PC-9 (cell line): ENCODE results near the gene WFIKKN1. TPM values are rescaled to one million over a fixed set of nuclear protein-coding genes. Genes with fewer than 3 reads are reported as not detected.

ENCODE experiments used
- BruUV-seq: library from RNA; stranded (reverse); fragments of 400-500 nt; replicated peaks from 2 replicates; lab custom pipeline; 2021; lab: Mats Ljungman, UMichigan
- CTCF ChIA-PET: fragments of 300-600 bp; sonication (Branson Sonifier 250); formaldehyde crosslinking; loops from one replicate; lab custom pipeline; 2022; ENCODE audit warnings: antibody characterized with exemption; lab: Charles Lee
- POLR2A ChIA-PET: fragments of 300-600 bp; sonication (Branson Sonifier 250); formaldehyde crosslinking; loops from one replicate; lab custom pipeline; 2022; ENCODE audit warnings: antibody characterized with exemption; ENCODE audit not compliant: unreplicated experiment; lab: Charles Lee
- DNase-seq, 2 experiments: peaks; one replicate each; pipeline versions ENCODE4 v3.0.0 to v3.0.0-alpha.2; 2015 to 2022; ENCODE audit warnings: mixed read lengths in 1 of 2
- H2AFZ ChIP-seq: fragments of 200-600 bp; sonication (generic); 2 replicates; pipeline ENCODE4 v1.8.1; 2017; ENCODE audit warnings: antibody characterized with exemption
- H3F3A ChIP-seq: fragments of 200-600 bp; sonication (generic); 2 replicates; pipeline ENCODE4 v1.8.1; 2017; ENCODE audit warnings: antibody characterized with exemption, mild to moderate bottlenecking, low read depth; ENCODE audit not compliant: insufficient read depth
- H3K27ac ChIP-seq: fragments of 200-600 bp; sonication (generic); 2 replicates; pipeline ENCODE4 v1.6.1; 2016; ENCODE audit warnings: mixed run types
- H3K27me3 ChIP-seq: fragments of 200-600 bp; sonication (generic); 2 replicates; pipeline ENCODE4 v1.6.1; 2016; ENCODE audit warnings: low read depth, mixed run types; ENCODE audit not compliant: insufficient read depth
- H3K36me3 ChIP-seq: fragments of 200-600 bp; sonication (generic); 2 replicates; pipeline ENCODE4 v1.6.1; 2016; ENCODE audit warnings: low read depth, mixed run types
- H3K4me1 ChIP-seq: fragments of 200-600 bp; sonication (generic); replicated peaks from 2 replicates; pipeline ENCODE4 v1.6.1; 2016; ENCODE audit warnings: mixed run types; ENCODE audit not compliant: insufficient read depth
- H3K4me2 ChIP-seq: fragments of 200-600 bp; sonication (generic); 2 replicates; pipeline ENCODE4 v1.6.1; 2017; ENCODE audit warnings: mixed run types
- H3K4me3 ChIP-seq: fragments of 200-600 bp; sonication (generic); 2 replicates; pipeline ENCODE4 v1.6.1; 2016; ENCODE audit warnings: mixed run types
- H3K79me2 ChIP-seq: fragments of 200-600 bp; sonication (generic); 2 replicates; pipeline ENCODE4 v1.6.1; 2017; ENCODE audit warnings: low read depth, mixed run types
- H3K9me2 ChIP-seq: fragments of 200-600 bp; sonication (generic); 2 replicates; pipeline ENCODE4 v1.8.1; 2017; ENCODE audit warnings: mild to moderate bottlenecking; ENCODE audit not compliant: insufficient read depth
- H3K9me3 ChIP-seq: fragments of 200-600 bp; sonication (generic); 2 replicates; pipeline ENCODE4 v1.8.1; 2016; ENCODE audit warnings: low read depth; ENCODE audit not compliant: insufficient read depth
- H4K20me1 ChIP-seq: fragments of 200-600 bp; sonication (generic); 2 replicates; pipeline ENCODE4 v1.8.1; 2017; ENCODE audit not compliant: insufficient read depth
- EZH2 ChIP-seq: fragments of 200-600 bp; sonication (generic); IDR thresholded peaks from 2 replicates; pipeline ENCODE4 v1.8.0; 2017; ENCODE audit warnings: antibody characterized with exemption, low read depth
- intact Hi-C: fragments of 100-400 bp; cut with micrococcal nuclease; formaldehyde crosslinking; loops from one replicate; pipeline ENCODE4 v1.10.0; 2022; ENCODE audit not compliant: unreplicated experiment
- total RNA-seq: library from RNA; stranded (reverse); gene quantifications from 2 replicates; pipeline ENCODE4 v1.2.3, GENCODE V29; 2021
- TF ChIP-seq, protein P1 (sequence below): fragments of 200-600 bp; sonication (generic); conservative IDR thresholded peaks from 2 replicates; pipeline ENCODE4 v1.6.1; 2017; ENCODE audit warnings: mixed run types, antibody characterized with exemption, mild to moderate bottlenecking, moderate library complexity

The WFIKKN1 gene
- total RNA-seq, 1 experiment from 2014 or later: 6.9 TPM

DNA sequence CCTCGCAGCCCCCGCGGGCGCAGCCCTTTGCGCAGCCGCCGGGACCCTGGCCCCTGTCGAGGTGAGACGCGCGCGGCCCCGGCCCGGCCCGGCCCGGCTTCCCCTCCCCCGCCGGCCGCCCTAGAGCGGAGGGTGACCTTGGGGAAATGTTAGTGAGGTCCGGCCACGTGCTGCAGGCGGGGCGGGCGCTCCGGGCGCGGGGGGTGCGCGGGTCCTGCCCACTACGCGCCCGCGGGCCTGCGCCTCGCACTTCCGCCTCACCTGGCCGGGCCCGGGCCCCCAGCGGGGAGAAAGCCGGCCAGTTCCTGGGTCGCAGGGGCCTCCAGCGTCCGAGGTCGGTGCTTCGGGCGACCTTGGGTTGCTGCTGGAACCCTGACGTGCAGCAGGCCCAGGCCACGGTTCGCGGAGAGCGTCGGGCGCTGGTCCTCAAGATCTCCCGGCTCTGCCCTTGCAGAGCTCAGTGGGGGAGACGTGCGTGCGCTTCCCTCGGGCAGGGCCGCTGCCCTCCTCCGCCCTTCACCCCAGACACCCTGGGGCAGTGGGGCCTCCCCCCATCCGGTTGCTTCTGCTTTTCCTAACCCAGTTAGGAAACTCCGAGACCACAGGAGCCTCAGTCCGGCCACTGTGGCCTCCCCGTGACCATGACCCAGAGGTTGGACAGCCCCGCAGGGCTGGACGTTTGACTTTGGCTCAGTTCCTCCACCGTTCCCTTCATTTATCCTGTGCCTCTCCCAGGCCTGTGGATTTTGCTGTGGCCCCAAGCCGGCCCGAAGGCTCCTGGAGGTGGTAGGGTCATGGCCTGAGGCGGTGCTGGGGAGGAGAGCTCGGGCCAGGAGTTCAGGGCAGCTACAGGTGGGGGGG, 11.6 kb downstream of the WFIKKN1 start:
- POLR2A ChIA-PET: interaction anchor here (0.6 to 0.8 kb wide), 3 partner anchors 15 to 99 kb away, joined by 3 to 4 read pairs (median 4); partner anchors contain the start of gene CIAO3
- BruUV-seq: TSS peak; percentile 20
- intact Hi-C loops: loop anchor here (10.0 kb wide), 1 partner anchor 258 kb away; the partner anchor contains the start of gene PGAP6
- Histone ChIP-seq H3K27ac (peak overlapping the region; percentile 23; the same call in 1 of the 2 replicates), H3K4me2 (peak overlapping the region; percentile 97), H3K9me2 (no peaks in the 10 kb centered on the region), H3K4me1 (peaks cover 45% of the 10 kb centered on the region), H2AFZ (no peak overlapping the region; the same call in 1 of the 2 replicates), H3K79me2 (peaks cover 45% of the 10 kb centered on the region), H3F3A (peaks cover 36% of the 10 kb centered on the region), H3K27me3 (no peaks in the 10 kb centered on the region), H3K4me3 (peak overlapping the region; percentile 69), H4K20me1 (peaks cover 17% of the 10 kb centered on the region; the same call in 1 of the 2 replicates), H3K36me3 (no peaks in the 10 kb centered on the region), H3K9me3 (no peaks in the 10 kb centered on the region)
- CTCF ChIA-PET: interaction anchor here (0.6 kb wide), 1 partner anchor 165 kb away, joined by 13 read pairs; no protein-coding TSS in a partner anchor
- no peak for TF ChIP-seq EZH2
- TF ChIP-seq, protein P1, sequence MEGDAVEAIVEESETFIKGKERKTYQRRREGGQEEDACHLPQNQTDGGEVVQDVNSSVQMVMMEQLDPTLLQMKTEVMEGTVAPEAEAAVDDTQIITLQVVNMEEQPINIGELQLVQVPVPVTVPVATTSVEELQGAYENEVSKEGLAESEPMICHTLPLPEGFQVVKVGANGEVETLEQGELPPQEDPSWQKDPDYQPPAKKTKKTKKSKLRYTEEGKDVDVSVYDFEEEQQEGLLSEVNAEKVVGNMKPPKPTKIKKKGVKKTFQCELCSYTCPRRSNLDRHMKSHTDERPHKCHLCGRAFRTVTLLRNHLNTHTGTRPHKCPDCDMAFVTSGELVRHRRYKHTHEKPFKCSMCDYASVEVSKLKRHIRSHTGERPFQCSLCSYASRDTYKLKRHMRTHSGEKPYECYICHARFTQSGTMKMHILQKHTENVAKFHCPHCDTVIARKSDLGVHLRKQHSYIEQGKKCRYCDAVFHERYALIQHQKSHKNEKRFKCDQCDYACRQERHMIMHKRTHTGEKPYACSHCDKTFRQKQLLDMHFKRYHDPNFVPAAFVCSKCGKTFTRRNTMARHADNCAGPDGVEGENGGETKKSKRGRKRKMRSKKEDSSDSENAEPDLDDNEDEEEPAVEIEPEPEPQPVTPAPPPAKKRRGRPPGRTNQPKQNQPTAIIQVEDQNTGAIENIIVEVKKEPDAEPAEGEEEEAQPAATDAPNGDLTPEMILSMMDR: no peak
- DNase-seq: peak; percentile 43 to 73

DNA sequence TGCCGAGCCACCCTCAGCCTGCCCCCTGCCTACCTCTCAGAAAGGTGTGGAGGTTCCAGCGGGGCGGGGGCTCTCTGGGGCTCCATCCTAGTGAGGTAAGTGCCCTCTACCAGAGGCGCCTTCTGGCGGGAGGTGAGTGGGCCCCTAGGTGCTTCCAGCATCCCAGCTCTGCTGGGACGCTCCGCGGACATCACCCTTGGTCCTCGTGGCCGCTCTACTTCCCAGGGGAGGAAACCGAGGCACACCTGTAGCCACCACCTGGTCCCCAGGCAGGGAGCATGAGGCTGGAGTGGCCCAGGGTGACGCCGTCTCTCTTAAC, 12.2 kb downstream of the WFIKKN1 start:
- Histone ChIP-seq H3K4me1 (peaks cover 51% of the 10 kb centered on the region), H3K4me3 (peak overlapping the region; percentile 69), H4K20me1 (peaks cover 17% of the 10 kb centered on the region; the same call in 1 of the 2 replicates), H3K79me2 (peaks cover 49% of the 10 kb centered on the region), H3K9me3 (no peaks in the 10 kb centered on the region), H3K9me2 (no peaks in the 10 kb centered on the region), H3K27ac (peak overlapping the region; percentile 23; the same call in 1 of the 2 replicates), H3K27me3 (no peaks in the 10 kb centered on the region), H3K36me3 (no peaks in the 10 kb centered on the region), H2AFZ (no peak overlapping the region), H3K4me2 (peak overlapping the region; percentile 97), H3F3A (peaks cover 36% of the 10 kb centered on the region)
- BruUV-seq: no TSS peak
- ChIA-PET CTCF (interaction anchor here (0.6 kb wide), 1 partner anchor 164 kb away, joined by 13 read pairs; no protein-coding TSS in a partner anchor), POLR2A (interaction anchor here (0.8 kb wide), 1 partner anchor 16 kb away, joined by 4 read pairs; no protein-coding TSS in a partner anchor)
- no peak for DNase-seq
- TF ChIP-seq, protein P1: no peak
- intact Hi-C loops: loop anchor here (10.0 kb wide), 1 partner anchor 258 kb away; the partner anchor contains the start of gene PGAP6

DNA sequence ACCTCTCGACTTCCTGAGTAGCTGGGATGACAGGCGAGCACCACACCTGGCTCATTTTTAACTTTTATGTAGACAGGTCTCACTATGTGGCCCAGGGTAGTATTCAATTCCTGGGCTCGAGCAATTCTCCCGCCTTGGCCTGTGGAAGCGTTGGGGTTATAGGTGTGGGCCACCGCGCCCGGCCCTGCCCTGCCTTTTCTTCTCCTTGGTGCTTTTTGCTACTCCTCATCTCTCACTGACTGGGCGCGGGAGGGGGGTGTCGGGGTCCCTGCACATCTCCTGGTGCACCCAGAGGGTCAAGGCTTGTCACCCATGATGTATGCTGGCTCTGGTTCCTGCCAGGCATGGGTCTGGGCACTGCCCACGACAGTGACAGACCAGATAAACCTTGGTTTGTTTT, 13.8 kb downstream of the WFIKKN1 start:
- Histone ChIP-seq H3K27me3 (no peaks in the 10 kb centered on the region), H3K4me3 (no peak overlapping the region; the same call in 1 of the 2 replicates), H2AFZ (no peak overlapping the region), H3K9me2 (no peaks in the 10 kb centered on the region), H3K79me2 (peaks cover 59% of the 10 kb centered on the region), H3K27ac (peak overlapping the region; percentile 65), H3K9me3 (no peaks in the 10 kb centered on the region), H3F3A (peaks cover 38% of the 10 kb centered on the region), H3K4me1 (peaks cover 53% of the 10 kb centered on the region), H4K20me1 (peaks cover 17% of the 10 kb centered on the region; the same call in 1 of the 2 replicates), H3K4me2 (peak overlapping the region; percentile 97), H3K36me3 (no peaks in the 10 kb centered on the region)
- CTCF ChIA-PET: no interaction called here
- no TSS peak for BruUV-seq
- DNase-seq: no peak
- POLR2A ChIA-PET: no interaction called here
- TF ChIP-seq, protein P1: no peak
- no peak for TF ChIP-seq EZH2
- intact Hi-C loops: loop anchor here (10.0 kb wide), 1 partner anchor 260 kb away; the partner anchor contains the start of gene PGAP6
